Activated CD4-positive, alpha-beta T cell treated with anti-CD3 and anti-CD28 coated beads, Interleukin-2, amount 50 U/mL, for 4 hours (primary cell): ENCODE results near the gene TRPV4.

Source experiments
- DNase-seq, 2 experiments: peaks; one replicate each; pipeline ENCODE4 v3.0.0-alpha.2; 2020

Gene TRPV4

DNA sequence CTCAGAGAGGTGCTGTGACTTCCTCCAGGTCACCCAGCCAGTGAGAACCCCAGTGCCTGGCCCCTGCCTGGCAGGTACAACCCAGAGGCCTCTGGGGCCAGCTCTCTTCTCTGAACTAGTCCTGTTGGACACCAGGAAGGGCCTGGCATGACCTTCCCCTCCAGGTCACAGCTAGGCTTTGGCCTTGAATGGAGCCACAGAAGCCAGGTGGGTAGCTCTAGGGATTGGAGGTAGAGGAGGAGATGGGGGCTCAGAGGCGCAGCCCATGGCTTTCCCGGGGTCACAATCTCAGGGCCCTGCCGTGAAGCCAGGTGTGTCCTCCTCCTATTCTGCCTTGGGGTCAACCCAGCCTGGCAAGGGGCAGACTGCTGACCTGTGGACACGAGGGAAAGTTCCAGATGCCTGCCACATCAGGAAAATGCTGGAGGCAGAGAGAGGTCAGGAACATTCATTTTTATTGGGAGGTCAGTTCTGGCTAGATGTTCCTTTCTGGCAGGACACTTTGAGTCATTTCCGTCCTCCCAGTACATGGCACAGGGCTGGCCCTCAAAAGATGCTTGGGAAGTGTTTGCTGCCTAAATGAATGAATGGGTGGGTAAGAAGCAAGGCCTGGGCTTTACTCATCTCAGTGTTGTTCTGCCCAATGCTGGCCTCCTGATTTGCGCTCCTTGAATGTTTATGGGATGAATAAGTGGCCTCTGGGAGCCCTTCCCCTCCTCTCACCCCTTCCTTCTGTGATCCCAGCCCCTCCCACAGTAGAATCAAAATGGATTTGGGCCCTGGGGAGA is 94.1 kb downstream of the TRPV4 start:
- DNase-seq, result no peak

DNA sequence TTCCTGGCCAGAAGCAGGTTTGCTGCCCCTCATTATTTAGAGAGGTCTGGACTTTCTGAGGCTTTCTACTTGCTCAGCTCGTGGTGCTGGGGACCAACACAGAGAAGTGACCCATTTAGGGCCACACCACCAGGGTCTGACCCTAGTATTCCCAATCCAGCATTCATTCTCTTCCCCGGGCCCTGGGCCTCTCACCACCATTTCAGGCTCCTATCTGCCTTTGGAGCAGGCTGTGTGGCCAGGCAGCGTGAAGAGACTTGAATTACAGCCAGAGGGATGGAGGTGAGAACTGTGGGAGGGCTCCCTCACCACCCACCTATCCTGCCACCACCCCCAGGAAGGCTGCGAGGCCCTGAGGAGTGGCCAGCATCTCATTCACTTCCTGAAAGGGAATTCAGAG is 95.0 kb downstream of the TRPV4 start:
- no peak for DNase-seq

DNA sequence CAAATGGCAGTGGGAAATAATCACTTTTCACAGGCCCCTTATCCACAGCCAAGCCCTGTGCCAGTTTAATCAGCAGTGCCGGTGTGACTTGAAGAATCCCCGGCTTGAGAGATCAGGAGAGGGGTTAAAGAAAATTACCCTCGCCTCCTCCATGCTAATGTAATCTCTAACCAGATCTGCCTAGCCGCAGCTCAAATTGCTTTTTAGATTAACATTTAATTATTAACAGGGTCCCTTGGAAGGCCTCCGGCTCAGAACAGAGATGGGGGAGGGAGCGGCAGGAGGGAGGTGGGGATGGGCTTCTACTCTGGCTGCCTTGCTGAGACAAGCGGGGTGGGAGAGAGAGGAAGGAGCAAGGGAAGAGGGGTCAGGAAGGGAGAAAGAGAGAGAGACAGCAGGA is 95.6 kb downstream of the TRPV4 start:
- no peak for DNase-seq

DNA sequence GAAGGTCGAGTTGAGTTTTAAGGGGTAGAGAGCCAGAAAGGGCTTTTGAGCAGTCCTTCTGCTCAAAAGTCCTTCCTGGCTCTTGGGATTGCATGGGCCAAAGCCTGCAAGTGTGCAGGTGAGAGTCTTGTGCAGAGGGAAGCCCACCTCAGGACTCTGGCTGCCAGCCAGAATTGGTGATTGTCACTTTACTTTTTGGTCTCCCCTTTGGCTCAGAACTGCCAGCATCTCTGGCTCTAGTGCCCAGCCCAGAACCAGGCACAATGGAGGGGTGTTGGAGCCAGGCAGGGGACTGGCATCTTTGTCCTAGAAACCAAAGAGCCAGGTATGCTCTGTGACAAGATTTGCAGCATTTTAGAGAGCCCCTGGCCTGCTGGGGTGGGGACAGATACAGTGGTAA is 96.1 kb downstream of the TRPV4 start:
- no peak for DNase-seq

DNA sequence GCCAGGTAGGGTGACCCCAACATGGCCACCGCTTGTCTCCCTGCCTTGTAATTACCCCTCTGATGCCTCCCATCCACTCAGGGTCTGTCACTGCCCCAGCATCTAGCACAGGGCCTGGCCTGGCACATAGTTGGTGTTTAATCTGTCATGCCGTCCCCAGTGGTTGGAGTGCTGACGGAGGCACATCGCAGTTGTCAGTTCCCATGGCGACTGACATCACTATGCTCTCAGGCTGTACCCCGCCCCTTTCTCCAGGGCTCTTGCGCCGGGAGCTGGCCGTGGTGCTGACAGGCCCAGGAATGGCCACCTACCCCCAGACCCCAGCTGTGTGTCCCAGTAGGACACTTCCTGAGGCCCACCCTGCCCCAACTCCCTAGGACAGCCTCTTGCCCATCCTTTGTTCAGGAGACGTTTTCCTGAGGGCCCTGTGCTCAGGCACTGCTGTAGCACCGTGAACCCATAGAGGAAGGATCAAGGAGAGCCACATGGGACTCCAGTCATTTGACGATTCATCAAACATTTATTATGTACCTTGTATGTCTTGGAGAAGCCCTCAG is 96.6 kb downstream of the TRPV4 start:
- DNase-seq, result no peak

DNA sequence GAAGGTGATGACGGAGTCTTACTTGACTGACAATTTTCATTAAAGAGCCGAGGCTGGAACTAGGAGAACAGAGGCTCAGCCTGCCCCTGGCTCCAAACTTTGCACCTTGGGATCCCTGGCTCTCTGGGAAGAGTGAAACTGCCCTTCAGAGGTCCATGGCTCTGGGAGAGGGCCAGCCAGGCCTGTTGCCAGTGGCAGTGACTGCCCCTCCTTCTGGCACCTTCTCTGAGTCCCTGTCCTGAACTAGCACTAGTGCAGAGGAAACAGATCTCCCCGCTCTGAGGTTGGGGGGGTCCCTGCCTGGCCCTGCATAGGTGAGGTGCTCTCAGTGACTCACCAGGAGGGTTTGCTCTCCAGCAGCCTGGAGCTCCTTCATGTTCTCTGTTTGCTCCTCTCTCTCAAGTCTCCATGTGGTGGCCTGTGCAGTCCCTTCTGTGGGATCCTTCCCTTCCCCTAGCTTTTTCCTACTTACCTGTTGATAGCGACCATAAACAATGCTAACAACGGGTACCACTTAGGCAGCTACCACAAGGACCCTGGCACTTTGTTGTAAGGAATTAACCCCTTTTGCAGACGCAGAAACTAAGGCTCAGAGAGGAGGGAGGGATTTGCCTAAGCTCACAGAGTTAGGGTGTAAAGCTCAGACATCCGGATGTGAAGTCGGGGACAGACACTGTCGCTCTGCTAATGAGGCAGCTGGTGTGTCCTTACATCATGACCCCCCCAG is 97.2 kb downstream of the TRPV4 start:
- no peak for DNase-seq

DNA sequence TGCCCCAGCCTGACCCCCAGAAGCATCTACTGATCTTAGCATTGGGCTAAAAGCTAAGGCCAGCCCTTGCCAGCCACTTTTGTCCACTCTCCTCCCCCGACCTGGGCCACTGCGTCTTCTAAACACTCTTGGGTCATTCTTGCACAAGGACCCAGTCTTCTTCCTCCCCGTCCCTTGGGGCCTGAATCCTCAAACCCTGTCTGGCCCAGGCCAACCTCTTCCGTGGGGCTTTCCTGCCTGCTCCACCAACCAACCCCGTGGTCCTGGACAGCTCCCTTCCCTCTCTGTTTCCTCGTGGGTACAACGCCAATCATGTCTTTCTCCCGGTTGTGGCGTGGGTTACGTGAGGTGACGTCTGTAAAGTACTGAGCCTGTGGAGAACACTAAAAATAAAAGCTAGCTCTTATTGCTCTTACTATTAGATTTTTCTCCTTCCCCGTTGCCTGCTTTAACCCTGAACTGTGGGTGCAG is 98.1 kb downstream of the TRPV4 start:
- no peak for DNase-seq

DNA sequence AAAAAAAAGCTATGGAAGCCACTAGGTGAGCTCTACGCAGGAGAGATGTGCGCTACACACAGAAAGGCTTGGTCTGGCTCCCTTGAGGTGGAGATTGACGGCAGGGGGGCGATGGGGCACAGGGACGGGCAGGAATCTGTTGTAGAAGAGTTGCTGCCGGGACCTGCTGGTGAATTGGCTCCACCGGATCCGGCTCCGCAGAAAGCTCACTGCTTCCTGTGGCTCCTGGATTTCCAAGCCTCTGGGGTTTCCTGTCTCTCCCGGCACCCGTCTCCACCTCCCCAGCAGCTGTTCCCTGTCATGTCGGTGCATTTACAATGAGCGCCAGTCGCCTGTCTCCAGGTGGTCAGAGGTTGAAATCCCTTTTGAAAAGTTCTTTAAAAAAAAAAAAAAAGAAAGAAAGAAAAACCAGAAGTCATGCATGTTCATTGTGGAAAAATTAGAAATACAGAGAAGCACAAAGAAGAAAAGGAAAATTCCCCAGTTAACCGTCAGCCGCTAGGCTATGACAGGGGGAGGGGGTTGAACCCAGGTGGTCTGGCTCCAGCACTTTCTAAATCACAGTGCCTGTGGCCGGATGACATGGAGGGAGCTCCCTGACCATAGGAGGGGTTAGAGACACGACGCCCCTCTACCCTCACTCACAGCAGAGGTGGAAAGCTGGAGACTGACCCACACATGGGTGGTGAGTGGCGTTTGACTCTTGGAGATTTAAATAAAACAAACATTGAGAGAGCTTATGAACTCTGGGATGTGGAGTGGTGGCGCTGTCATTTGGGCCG is 98.8 kb downstream of the TRPV4 start:
- no peak for DNase-seq
